Coronary artery (tissue), 2 donors: ENCODE data around the gene PRSS56.

Experiments used
- DNase-seq: peaks from one replicate; pipeline ENCODE4 v3.0.0-alpha.2; 2017; ENCODE audit warnings: low spot score
- H3K27ac ChIP-seq, 2 donors: fragments of 200-600 bp; sonication (generic); one replicate each; pipeline ENCODE4 v1.5.1; 2016 to 2019
- H3K4me3 ChIP-seq: fragments of 200-600 bp; sonication (generic); 2 replicates; pipeline ENCODE4 v1.5.1; 2016; ENCODE audit warnings: mild to moderate bottlenecking, moderate library complexity
- CTCF ChIP-seq: fragments of 200-600 bp; sonication (generic); IDR thresholded peaks from one replicate; pipeline ENCODE4 v1.5.1; 2019; ENCODE audit warnings: antibody characterized with exemption

Gene PRSS56

GRCh38 chr2:232523402-232523681, 3.2 kb downstream of the PRSS56 start:
- H3K27ac ChIP-seq, result no peak overlapping the region
- TF ChIP-seq CTCF, result no peak
- peak overlapping the region; percentile 46 for H3K4me3 ChIP-seq
- no peak for DNase-seq

- DNase-seq, result no peak
- TF ChIP-seq CTCF, result no peak
- peak overlapping the region; percentile 46 for H3K4me3 ChIP-seq
- H3K27ac ChIP-seq, result no peak overlapping the region
These were observed 3.8 kb downstream of the PRSS56 start for GRCh38 chr2:232523682-232524597.

- TF ChIP-seq CTCF, result no peak
- Histone ChIP-seq H3K27ac (no peak overlapping the region), H3K4me3 (no peak overlapping the region)
- no peak for DNase-seq
These were observed 4.6 kb downstream of the PRSS56 start for GRCh38 chr2:232524771-232525170.

GRCh38 chr2:232525199-232525598, 5.0 kb downstream of the PRSS56 start:
- Histone ChIP-seq H3K27ac (no peak overlapping the region), H3K4me3 (no peak overlapping the region)
- no peak for DNase-seq
- TF ChIP-seq CTCF, result no peak

- DNase-seq, result no peak
- no peak for TF ChIP-seq CTCF
- Histone ChIP-seq H3K27ac (no peak within 1 kb of the TSS), H3K4me3 (no peak within 1 kb of the TSS)
These were observed 5.7 kb downstream of the PRSS56 start, which contains the start of gene CHRND for GRCh38 chr2:232525791-232526371. TSS of gene CHRND (plus strand) at chr2:232526160. CDS start at chr2:232526216, 56 bp downstream.

GRCh38 chr2:232526372-232526941, 6.3 kb downstream of the PRSS56 start:
- Histone ChIP-seq H3K27ac (no peak overlapping the region), H3K4me3 (no peak overlapping the region)
- DNase-seq, result no peak

More at GRCh38 chr2:232526372-232526941, 6.3 kb downstream of the PRSS56 start:
- no peak for TF ChIP-seq CTCF
